NCI-H2196 treated with DMSO at 0.1 percent for 48 hours (cell line): ENCODE data around the gene LASP1NB.
"Not testable (repeated sequence)": the region's sequence is repeated elsewhere in the genome, so short reads cannot be mapped to it uniquely, and the experiment has no call there.

Source experiments
- DNase-seq: peaks from one replicate; lab custom pipeline; 2025; ENCODE audit not compliant: unreplicated experiment; lab: John Stamatoyannopoulos, UW

The LASP1NB gene

DNA sequence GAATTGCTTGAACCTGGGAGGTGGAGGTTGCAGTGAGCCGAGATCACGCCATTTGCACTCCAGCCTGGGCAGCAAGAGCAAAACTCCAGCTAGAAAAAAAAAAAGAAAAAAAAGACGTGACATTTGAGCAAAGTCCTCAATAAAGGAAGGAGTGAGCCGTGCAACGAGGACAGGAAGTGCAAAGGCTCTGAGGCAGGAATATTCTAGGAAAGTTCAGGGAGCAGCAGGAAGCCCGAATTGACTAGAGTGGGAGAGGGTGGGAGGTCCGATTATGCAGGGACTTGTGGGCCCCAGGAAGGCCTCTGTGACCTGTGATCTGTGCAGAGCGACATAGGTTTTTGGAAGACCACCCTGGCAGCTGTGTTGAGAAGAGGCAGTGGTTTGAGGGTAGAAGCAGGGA, 8.6 kb upstream of the LASP1NB start:
- no peak for DNase-seq

GRCh38 chr17:38917259-38917658, 8.2 kb upstream of the LASP1NB start:
- no peak for DNase-seq

GRCh38 chr17:38918129-38918913, 7.1 kb upstream of the LASP1NB start:
- DNase-seq = no peak

DNA sequence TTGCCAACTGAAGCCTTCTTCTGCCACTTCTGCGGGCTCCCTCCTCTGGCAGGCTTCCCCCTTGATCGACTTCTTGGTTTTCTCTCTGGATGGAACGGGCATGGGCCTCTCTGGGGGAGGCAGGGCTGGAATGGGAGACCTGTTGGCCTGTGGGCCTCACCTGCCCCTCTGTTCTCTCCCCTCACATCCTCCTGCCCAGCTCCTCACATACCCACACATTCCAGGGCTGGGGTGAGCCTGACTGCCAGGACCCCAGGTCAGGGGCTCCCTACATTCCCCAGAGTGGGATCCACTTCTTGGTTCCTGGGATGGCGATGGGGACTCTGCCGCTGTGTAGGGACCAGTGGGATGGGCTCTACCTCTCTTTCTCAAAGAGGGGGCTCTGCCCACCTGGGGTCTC, 6.5 kb upstream of the LASP1NB start:
- DNase-seq = no peak

GRCh38 chr17:38919316-38920078, 5.9 kb upstream of the LASP1NB start:
- DNase-seq = no peak

- DNase-seq = no peak
Measured at GRCh38 chr17:38920374-38921291, 4.8 kb upstream of the LASP1NB start.

DNA sequence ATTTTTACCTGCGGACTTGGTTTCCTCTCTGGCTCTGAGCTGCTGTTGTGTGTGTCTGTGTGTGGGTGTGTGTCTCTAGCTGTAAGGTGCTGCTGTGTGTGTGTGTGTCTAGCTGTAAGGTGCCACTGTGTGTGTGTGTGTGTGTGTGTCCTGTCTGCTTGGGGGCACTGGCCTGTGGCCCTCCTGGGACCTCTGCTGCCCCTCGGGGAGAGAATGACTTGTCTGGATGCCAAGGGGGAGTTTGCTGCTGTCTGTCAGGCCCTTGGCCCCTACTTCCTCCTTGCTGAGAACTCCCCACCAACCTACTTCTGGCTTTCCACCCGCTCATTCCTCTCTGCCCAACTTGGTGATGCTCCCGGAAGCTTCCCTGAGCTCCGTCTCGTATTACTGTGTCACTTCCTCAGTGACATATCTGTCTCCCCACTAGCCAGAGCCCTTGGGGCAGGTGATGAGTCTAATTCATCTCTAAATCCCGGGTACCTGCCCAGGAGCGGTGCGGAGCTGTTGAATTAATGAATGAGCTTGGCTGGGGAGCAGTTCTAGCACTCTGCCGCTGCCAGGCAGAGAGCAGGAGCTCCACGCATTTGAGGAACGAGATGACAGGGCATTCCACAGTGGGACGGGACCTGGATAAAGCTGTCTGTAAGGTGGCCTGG, 3.5 kb upstream of the LASP1NB start:
- no peak for DNase-seq

- DNase-seq = no peak
Measured at GRCh38 chr17:38922538-38923297, 2.7 kb upstream of the LASP1NB start.

- no peak for DNase-seq
Measured at GRCh38 chr17:38926293-38927070, 1.1 kb downstream of the LASP1NB start.

- not testable (repeated sequence) for DNase-seq
Measured at GRCh38 chr17:38930782-38931181, 5.4 kb downstream of the LASP1NB start.

DNA sequence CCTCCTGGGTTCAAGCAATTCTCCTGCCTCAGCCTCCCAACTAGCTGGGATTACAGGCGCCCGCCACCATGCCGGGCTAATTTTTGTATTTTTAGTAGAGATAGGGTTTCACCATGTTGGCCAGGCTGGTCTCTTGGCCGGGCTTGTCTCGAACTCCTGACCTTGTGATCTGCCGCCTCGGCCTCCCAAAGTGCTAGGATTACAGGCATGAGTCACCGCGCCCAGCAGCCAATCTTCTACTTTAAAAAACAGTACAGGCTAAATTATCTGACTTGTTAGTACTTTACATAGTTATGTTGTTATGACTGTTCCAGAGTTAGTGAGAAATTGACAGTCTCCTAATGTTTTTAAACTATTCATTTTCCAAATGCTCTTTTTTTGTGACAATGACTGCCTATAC, 8.5 kb downstream of the LASP1NB start:
- DNase-seq = not testable (repeated sequence)

- DNase-seq = no peak
Measured at GRCh38 chr17:38939987-38940386, 14.6 kb downstream of the LASP1NB start.

DNA sequence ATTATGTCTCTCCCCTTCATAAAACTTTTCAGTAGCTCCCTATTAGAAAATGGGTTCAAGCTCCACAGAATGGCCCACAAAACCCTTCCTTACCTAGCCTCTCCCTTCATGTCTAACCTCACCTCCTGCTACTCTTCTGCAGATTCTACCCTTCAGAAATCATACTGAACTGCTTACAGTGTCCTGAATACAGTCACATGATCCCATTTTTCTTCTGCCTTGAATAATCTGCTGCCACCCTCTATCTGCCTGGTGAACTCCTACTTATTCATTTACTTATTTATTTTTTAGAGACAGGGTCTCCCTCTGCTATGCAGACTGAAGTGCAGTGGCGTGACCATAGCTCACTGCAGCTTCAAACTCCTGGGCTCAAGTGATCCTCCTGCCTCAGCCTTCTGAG, 15.0 kb downstream of the LASP1NB start:
- no peak for DNase-seq

DNA sequence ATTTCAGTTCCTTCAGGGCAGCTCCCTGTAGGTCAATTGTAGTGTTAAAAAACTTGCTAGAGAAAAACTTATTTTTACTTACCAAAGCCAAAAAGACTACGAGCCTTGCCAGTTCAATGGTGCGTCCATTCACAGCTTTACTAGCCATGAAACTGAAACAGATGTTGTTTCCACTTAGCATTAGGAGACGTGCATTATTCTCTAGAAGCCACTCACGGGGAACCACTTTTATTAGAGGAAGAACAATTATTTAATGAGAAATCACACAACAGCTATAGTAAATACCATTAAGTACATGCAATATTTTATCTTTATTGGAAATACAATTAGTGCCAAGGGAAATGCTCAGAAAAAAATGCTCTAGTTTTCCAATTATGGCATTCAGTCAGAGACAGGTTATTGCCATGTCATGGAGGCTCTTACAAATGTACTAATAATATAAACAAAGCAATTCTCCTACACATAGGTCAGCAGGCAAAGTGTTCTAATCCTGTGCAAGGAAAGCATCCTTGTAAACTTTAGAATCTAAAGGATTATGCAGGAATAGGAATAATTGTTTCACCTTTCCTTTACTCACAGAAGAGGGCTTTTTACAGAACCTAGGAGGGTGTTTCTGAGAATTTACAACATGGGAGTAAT, 17.4 kb downstream of the LASP1NB start:
- no peak for DNase-seq

- DNase-seq = no peak
Measured at GRCh38 chr17:38943607-38944006, 18.2 kb downstream of the LASP1NB start.

GRCh38 chr17:38947189-38947588, 21.8 kb downstream of the LASP1NB start:
- no peak for DNase-seq

DNA sequence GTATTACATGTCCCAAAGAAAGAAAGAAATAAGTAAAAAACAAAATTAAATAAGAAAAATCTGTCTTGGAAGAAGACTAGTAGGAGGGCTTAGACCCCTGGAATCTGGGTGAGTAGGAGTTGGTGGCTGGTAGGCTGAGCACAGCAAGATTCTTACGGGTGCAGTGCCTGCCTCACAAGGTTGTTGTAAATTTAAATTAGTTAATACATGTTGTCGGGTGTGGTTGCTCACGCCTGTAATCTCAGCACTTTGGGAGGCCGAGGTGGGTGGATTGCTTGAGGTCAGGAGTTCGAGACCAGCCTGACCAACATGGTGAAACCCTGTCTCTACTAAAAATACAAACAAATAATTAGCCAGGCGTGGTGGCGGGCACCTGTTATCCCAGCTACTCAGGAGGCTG, 28.4 kb downstream of the LASP1NB start:
- DNase-seq = not testable (repeated sequence)

GRCh38 chr17:38958326-38958725, 32.9 kb downstream of the LASP1NB start:
- no peak for DNase-seq

GRCh38 chr17:38958756-38959155, 33.3 kb downstream of the LASP1NB start:
- no peak for DNase-seq
